SU-DHL-6 (cell line): ENCODE measurements around the gene KIF3B.
"Not testable (repeated sequence)": the region's sequence is repeated elsewhere in the genome, so short reads cannot be mapped to it uniquely, and the experiment has no call there.

Experiments
- CTCF ChIP-seq: fragments of 200-600 bp; sonication (generic); IDR thresholded peaks from one replicate; pipeline ENCODE4 v1.5.1; 2017; ENCODE audit warnings: antibody characterized with exemption, mild to moderate bottlenecking, low read length, moderate library complexity; ENCODE audit not compliant: insufficient read depth, poor library complexity, severe bottlenecking
- EZH2phosphoT487 ChIP-seq: fragments of 200-600 bp; sonication (generic), shearing (Covaris generic); conservative IDR thresholded peaks from 2 replicates; pipeline ENCODE4 v1.6.1; 2018; ENCODE audit warnings: mild to moderate bottlenecking, antibody characterized with exemption, low read length, moderate library complexity, mixed read lengths

DNA sequence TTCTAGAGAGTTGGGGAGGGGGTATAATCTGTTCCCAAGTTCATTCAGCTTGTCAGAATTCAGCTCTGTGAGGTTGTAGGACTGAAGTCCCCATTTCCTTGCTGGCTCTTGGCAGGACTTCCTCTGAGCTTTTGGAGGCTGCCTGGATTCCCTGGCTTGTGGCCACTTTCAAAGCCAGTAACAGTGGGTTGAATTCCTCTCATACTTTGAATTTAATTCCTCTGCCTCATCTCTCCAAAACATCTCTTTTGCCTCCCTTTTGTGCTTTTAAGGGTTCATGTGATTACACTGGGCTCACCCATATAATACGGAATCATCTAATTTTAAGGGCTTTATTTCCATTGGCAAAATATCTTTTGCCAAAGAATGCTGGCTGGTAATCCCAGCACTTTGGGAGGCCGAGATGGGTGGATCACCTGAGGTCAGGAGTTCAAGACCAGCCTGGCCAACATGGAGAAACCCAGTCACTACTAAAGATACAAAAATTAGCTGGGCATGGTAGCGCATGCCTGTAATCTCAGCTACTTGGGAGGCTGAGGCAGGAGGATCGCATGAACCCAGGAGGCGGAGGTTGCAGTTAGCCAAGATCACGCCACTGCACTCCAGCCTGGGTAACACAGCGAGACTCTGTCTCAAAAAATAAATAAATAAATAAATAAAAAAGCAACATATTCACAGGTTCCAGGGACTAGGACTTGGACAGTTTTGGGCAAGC lies 78.6 kb downstream of the KIF3B start:
- TF ChIP-seq CTCF, EZH2phosphoT487: not testable (repeated sequence)
